GM23338 (cell line): Measurements from ENCODE around the gene TOR1AIP1. TPM values are rescaled to one million over a fixed set of nuclear protein-coding genes. Genes with fewer than 3 reads are reported as not detected.
A peak's percentile ranks its signal among the peaks of the same experiment; 100 is the strongest.

Source experiments
- ATAC-seq: fragments of 200-7000 bp; cut with Tn5 transposase; 3 replicates; pipeline ENCODE4 v1.9.1; 2020
- DNase-seq: peaks from one replicate; pipeline ENCODE4 v3.0.0-alpha.2; 2015; ENCODE audit warnings: low spot score
- H2AFZ ChIP-seq: fragments of 200-600 bp; sonication (generic); 2 replicates; pipeline ENCODE4 v1.8.0; 2016; ENCODE audit warnings: antibody characterized with exemption, mild to moderate bottlenecking, moderate library complexity
- H3F3A ChIP-seq: fragments of 200-600 bp; sonication (generic); replicated peaks from 2 replicates; pipeline ENCODE4 v1.8.0; 2017; ENCODE audit warnings: antibody characterized with exemption, mixed run types, low read depth
- H3K27ac ChIP-seq: fragments of 200-600 bp; sonication (generic); 2 replicates; pipeline ENCODE4 v1.6.1; 2016; ENCODE audit warnings: low read depth
- H3K27me3 ChIP-seq: fragments of 200-600 bp; sonication (generic); 2 replicates; pipeline ENCODE4 v1.8.0; 2016; ENCODE audit warnings: mild to moderate bottlenecking, mixed run types, moderate library complexity; ENCODE audit not compliant: insufficient read depth
- H3K36me3 ChIP-seq: fragments of 200-600 bp; sonication (generic); 2 replicates; pipeline ENCODE4 v1.8.0; 2016; ENCODE audit warnings: mild to moderate bottlenecking; ENCODE audit not compliant: insufficient read depth
- H3K4me1 ChIP-seq: fragments of 200-600 bp; sonication (generic); 2 replicates; pipeline ENCODE4 v1.8.0; 2016; ENCODE audit warnings: mild to moderate bottlenecking, moderate library complexity; ENCODE audit not compliant: insufficient read depth
- H3K4me2 ChIP-seq: fragments of 200-600 bp; sonication (generic); 2 replicates; pipeline ENCODE4 v1.7.1; 2017; ENCODE audit warnings: mixed run types
- H3K4me3 ChIP-seq: fragments of 200-600 bp; sonication (generic); 2 replicates; pipeline ENCODE4 v1.6.1; 2016; ENCODE audit warnings: mixed run types
- H3K79me2 ChIP-seq: fragments of 200-600 bp; sonication (generic); replicated peaks from 2 replicates; pipeline ENCODE4 v1.8.0; 2017; ENCODE audit warnings: mild to moderate bottlenecking; ENCODE audit not compliant: insufficient read depth
- H3K9me2 ChIP-seq: fragments of 200-600 bp; sonication (generic); 2 replicates; pipeline ENCODE4 v1.8.0; 2017; ENCODE audit not compliant: insufficient read depth
- H4K20me1 ChIP-seq: fragments of 200-600 bp; sonication (generic); replicated peaks from 2 replicates; pipeline ENCODE4 v1.8.0; 2017; ENCODE audit warnings: mild to moderate bottlenecking; ENCODE audit not compliant: insufficient read depth
- H3K27ac Mint-ChIP-seq: 2 replicates; pipeline ENCODE4 v1.8.0; 2020; ENCODE audit warnings: inconsistent platforms, mild to moderate bottlenecking, moderate library complexity, mixed read lengths
- H3K27me3 Mint-ChIP-seq: 3 replicates; pipeline ENCODE4 v1.8.0; 2022; ENCODE audit warnings: low read depth, mild to moderate bottlenecking, moderate library complexity, mixed read lengths, inconsistent platforms; ENCODE audit not compliant: insufficient read depth, poor library complexity
- H3K36me3 Mint-ChIP-seq: 3 replicates; pipeline ENCODE4 v1.8.0; 2021; ENCODE audit warnings: low read depth, mild to moderate bottlenecking, inconsistent platforms, moderate library complexity, mixed read lengths
- H3K4me1 Mint-ChIP-seq: 3 replicates; pipeline ENCODE4 v1.8.0; 2020; ENCODE audit warnings: mild to moderate bottlenecking, inconsistent platforms, mixed read lengths
- H3K4me3 Mint-ChIP-seq: 3 replicates; pipeline ENCODE4 v1.8.0; 2021; ENCODE audit warnings: moderate library complexity, mild to moderate bottlenecking, inconsistent platforms, mixed read lengths
- H3K9me3 Mint-ChIP-seq: 3 replicates; pipeline ENCODE4 v1.8.0; 2020; ENCODE audit warnings: moderate library complexity, mild to moderate bottlenecking, inconsistent platforms, mixed read lengths
- CTCF ChIP-seq, 2 experiments: fragments of 200-600 bp in 1 of 2; sonication (generic) in 1 of 2; conservative IDR thresholded peaks; 2 replicates each; pipeline versions ENCODE4 v1.5.1 to v1.6.1; 2016 to 2017; ENCODE audit warnings: antibody characterized with exemption in 2 of 2, low read depth in 2 of 2, mild to moderate bottlenecking in 2 of 2, moderate library complexity in 1 of 2
- EZH2 ChIP-seq: fragments of 200-600 bp; sonication (generic); IDR thresholded peaks from one replicate; pipeline ENCODE4 v1.8.0; 2017; ENCODE audit warnings: antibody characterized with exemption, mild to moderate bottlenecking, low read depth; ENCODE audit not compliant: unreplicated experiment
- EZH2phosphoT487 ChIP-seq: fragments of 200-600 bp; sonication (generic); IDR thresholded peaks from one replicate; pipeline ENCODE4 v1.8.1; 2018; ENCODE audit warnings: antibody characterized with exemption; ENCODE audit not compliant: unreplicated experiment
- JUNB ChIP-seq: IDR thresholded peaks from one replicate; pipeline ENCODE4 v1.6.1; 2016; ENCODE audit warnings: antibody characterized with exemption; ENCODE audit not compliant: unreplicated experiment
- NANOG ChIP-seq: IDR thresholded peaks from 2 replicates; pipeline ENCODE4 v1.6.1; 2016; ENCODE audit warnings: antibody characterized with exemption, borderline replicate concordance
- STAT1 ChIP-seq: IDR thresholded peaks from one replicate; pipeline ENCODE4 v1.6.1; 2016; ENCODE audit warnings: antibody characterized with exemption; ENCODE audit not compliant: unreplicated experiment
- ZNF114 ChIP-seq: fragments of 250-450 bp; sonication (Bioruptor Pico); IDR thresholded peaks from 2 replicates; pipeline ENCODE4 v1.5.0; 2020; ENCODE audit warnings: mild to moderate bottlenecking, moderate library complexity
- ZNF331 ChIP-seq: fragments of 250-450 bp; sonication (Bioruptor Pico); IDR thresholded peaks from 2 replicates; pipeline ENCODE4 v1.5.0; 2020; ENCODE audit warnings: low read depth, mild to moderate bottlenecking, moderate library complexity
- ZNF462 ChIP-seq: fragments of 250-450 bp; sonication (Bioruptor Pico); IDR thresholded peaks from 2 replicates; pipeline ENCODE4 v1.5.0; 2020; ENCODE audit warnings: mild to moderate bottlenecking, moderate library complexity
- polyA plus RNA-seq: library from polyadenylated mRNA; unstranded; fragments of >200 nt; fragmentation: Nextera tagmentation; extraction: Ambion mirVana; gene quantifications from 2 replicates; pipeline ENCODE4 v1.2.1, GENCODE V29; 2016
- total RNA-seq: library from RNA; depleted of rRNA; stranded (reverse); fragments of >200 nt; shearing (Covaris generic); gene quantifications from 2 replicates; pipeline ENCODE4 v1.2.3, GENCODE V29; 2014

The TOR1AIP1 gene
- total and polyA plus RNA-seq, 2 experiments from 2014 or later, result 16.9 to 20.6 TPM

- TF ChIP-seq CTCF (conservative IDR thresholded peaks at IDR 0.05; ENCODE audit: low read depth in 2 of 2) (no peak), EZH2phosphoT487 (no peak), JUNB (no peak), EZH2 (no peak), STAT1 (no peak), NANOG (no peak)
These were observed 8.6 kb upstream of the TOR1AIP1 start (continued) for GRCh38 chr1:179873438-179873851.

GRCh38 chr1:179875596-179876299 is 6.3 kb upstream of the TOR1AIP1 start:
- Mint-ChIP-seq H3K4me1 (peaks cover 7% of the 10 kb centered on the region; the same call in 2 of the 3 replicates), H3K9me3 (no peaks in the 10 kb centered on the region), H3K4me3 (no peak overlapping the region; the same call in 2 of the 3 replicates), H3K36me3 (peaks cover 15% of the 10 kb centered on the region; the same call in 2 of the 3 replicates), H3K27me3 (no peaks in the 10 kb centered on the region), H3K27ac (no peak overlapping the region)
- no peaks in the 10 kb centered on the region for H3K27me3 ChIP-seq
- TF ChIP-seq EZH2phosphoT487 (no peak), ZNF114 (CRISPR knock-in tag) (no peak), ZNF462 (CRISPR knock-in tag) (no peak), JUNB (no peak), ZNF331 (CRISPR knock-in tag) (no peak), STAT1 (no peak)
- H3K4me1 ChIP-seq, result peaks cover 5% of the 10 kb centered on the region
- no peaks in the 10 kb centered on the region for H3F3A ChIP-seq
- peaks cover 16% of the 10 kb centered on the region; the same call in 1 of the 2 replicates for H4K20me1 ChIP-seq
- no peak for ATAC-seq
- peaks cover 67% of the 10 kb centered on the region for H3K79me2 ChIP-seq
- no peak for DNase-seq
- peak overlapping the region; percentile 87; the same call in 1 of the 2 replicates for H3K4me2 ChIP-seq
- 0 out of 2 replicates have a peak overlapping the region, but pooled peaks have one; percentile 81 for H3K4me3 ChIP-seq
- no peak overlapping the region for H3K27ac ChIP-seq
- H3K36me3 ChIP-seq, result no peaks in the 10 kb centered on the region
- no peaks in the 10 kb centered on the region for H3K9me2 ChIP-seq
- H2AFZ ChIP-seq, result no peak overlapping the region
